OCI-LY7 (cell line): ENCODE measurements around the gene SCN1B. TPM values are rescaled to one million over a fixed set of nuclear protein-coding genes. Genes with fewer than 3 reads are reported as not detected.

ENCODE experiments used
- BruUV-seq: library from RNA; stranded (reverse); fragments of 400-500 nt; replicated peaks from 2 replicates; lab custom pipeline; 2021; lab: Mats Ljungman, UMichigan
- CTCF ChIA-PET: fragments of 300-600 bp; sonication (Branson Sonifier 250); formaldehyde crosslinking; loops from one replicate; lab custom pipeline; 2022; ENCODE audit warnings: antibody characterized with exemption; ENCODE audit not compliant: unreplicated experiment; lab: Charles Lee
- POLR2A ChIA-PET: fragments of 300-600 bp; sonication (Branson Sonifier 250); formaldehyde crosslinking; loops from one replicate; lab custom pipeline; 2022; ENCODE audit warnings: antibody characterized with exemption; lab: Charles Lee
- DNase-seq: peaks from one replicate; pipeline ENCODE4 v3.0.0-alpha.2; 2015; ENCODE audit warnings: low spot score
- H2AFZ ChIP-seq: fragments of 200-600 bp; sonication (generic), shearing (Covaris generic); 2 replicates; pipeline ENCODE4 v1.6.1; 2014; ENCODE audit warnings: mild to moderate bottlenecking, antibody characterized with exemption, low read length, moderate library complexity
- H3K27ac ChIP-seq: fragments of 200-600 bp; sonication (generic); 2 replicates; pipeline ENCODE4 v1.5.1; 2014; ENCODE audit warnings: mixed run types, low read depth, mild to moderate bottlenecking, moderate library complexity, low read length, inconsistent platforms; ENCODE audit not compliant: poor library complexity, severe bottlenecking
- H3K36me3 ChIP-seq: fragments of 200-600 bp; sonication (generic); 2 replicates; pipeline ENCODE4 v1.6.1; 2014; ENCODE audit warnings: mild to moderate bottlenecking, antibody characterized with exemption, low read length, moderate library complexity, mixed read lengths; ENCODE audit not compliant: insufficient read depth
- H3K4me1 ChIP-seq: fragments of 200-600 bp; sonication (generic); 2 replicates; pipeline ENCODE4 v1.5.1; 2014; ENCODE audit warnings: mild to moderate bottlenecking, low read length; ENCODE audit not compliant: insufficient read depth, poor library complexity, severe bottlenecking
- H3K4me2 ChIP-seq: fragments of 200-600 bp; sonication (generic); 2 replicates; pipeline ENCODE4 v1.6.1; 2014; ENCODE audit warnings: mild to moderate bottlenecking, low read length
- H3K4me3 ChIP-seq: fragments of 200-600 bp; sonication (generic); 2 replicates; pipeline ENCODE4 v1.5.1; 2014; ENCODE audit warnings: mild to moderate bottlenecking, low read depth, low read length; ENCODE audit not compliant: poor library complexity, severe bottlenecking
- H3K79me2 ChIP-seq: fragments of 200-600 bp; sonication (generic); 2 replicates; pipeline ENCODE4 v1.6.1; 2016; ENCODE audit warnings: low read depth, mild to moderate bottlenecking, low read length, moderate library complexity, mixed read lengths; ENCODE audit not compliant: insufficient read depth
- H3K9me2 ChIP-seq: fragments of 200-600 bp; sonication (generic); 2 replicates; pipeline ENCODE4 v1.6.1; 2016; ENCODE audit warnings: mild to moderate bottlenecking, low read length, mixed read lengths; ENCODE audit not compliant: insufficient read depth
- H3K9me3 ChIP-seq: fragments of 200-600 bp; sonication (generic); 2 replicates; pipeline ENCODE4 v1.6.1; 2014; ENCODE audit warnings: mild to moderate bottlenecking, mixed run types, low read length, mixed read lengths
- H4K20me1 ChIP-seq: fragments of 200-600 bp; sonication (generic); 2 replicates; pipeline ENCODE4 v1.6.1; 2014; ENCODE audit warnings: mild to moderate bottlenecking, antibody characterized with exemption, low read length, moderate library complexity, mixed read lengths; ENCODE audit not compliant: insufficient read depth
- CTCF ChIP-seq: fragments of 200-600 bp; sonication (generic); conservative IDR thresholded peaks from 2 replicates; pipeline ENCODE4 v1.5.1; 2014; ENCODE audit warnings: mild to moderate bottlenecking, antibody characterized with exemption, low read length, moderate library complexity, mixed read lengths
- EZH2phosphoT487 ChIP-seq: fragments of 200-600 bp; sonication (generic); IDR thresholded peaks from 2 replicates; pipeline ENCODE4 v1.6.1; 2018; ENCODE audit warnings: low read depth, borderline replicate concordance, mild to moderate bottlenecking, mixed run types, antibody characterized with exemption, low read length, moderate library complexity, mixed read lengths
- intact Hi-C: fragments of 100-400 bp; cut with micrococcal nuclease; formaldehyde crosslinking; loops from one replicate; pipeline ENCODE4 v1.10.0; 2022; ENCODE audit not compliant: unreplicated experiment
- total RNA-seq, 2 experiments: library from RNA; depleted of rRNA in 1 of 2; stranded (reverse); fragments of >200 nt in 1 of 2; shearing (Covaris generic) in 1 of 2; gene quantifications; 2 replicates each; pipeline ENCODE4 v1.2.3, GENCODE V29; 2014 to 2022

SCN1B gene
- total RNA-seq, 2 experiments from 2014 or later = 0.41 to 3.1 TPM

GRCh38 chr19:35088131-35088913 is 58.1 kb downstream of the SCN1B start:
- intact Hi-C loops = no loop called here
- no peak for TF ChIP-seq EZH2phosphoT487
- no peak for TF ChIP-seq CTCF
- Histone ChIP-seq H3K9me3 (no peaks in the 10 kb centered on the region), H3K79me2 (no peaks in the 10 kb centered on the region), H4K20me1 (no peaks in the 10 kb centered on the region), H3K9me2 (no peaks in the 10 kb centered on the region), H3K36me3 (no peaks in the 10 kb centered on the region), H3K4me3 (no peak overlapping the region), H3K27ac (peak overlapping the region; percentile 99), H3K4me1 (peaks cover 79% of the 10 kb centered on the region), H2AFZ (peak overlapping the region; percentile 89; the same call in 1 of the 2 replicates), H3K4me2 (peak overlapping the region; percentile 77)
- ChIA-PET CTCF (interaction anchor here (1.0 kb wide), 1 partner anchor 21 kb away, joined by 4 read pairs; no protein-coding TSS in a partner anchor), POLR2A (interaction anchor here (0.8 to 1.1 kb wide), 2 partner anchors 18 to 22 kb away, joined by 5 read pairs; no protein-coding TSS in a partner anchor)
- BruUV-seq = no TSS peak
- DNase-seq = peak; percentile 21

- BruUV-seq = no TSS peak
- ChIA-PET CTCF (interaction anchor here (0.6 to 2.7 kb wide), 4 partner anchors 20 to 34 kb away, joined by 3 to 19 read pairs (median 8); no protein-coding TSS in a partner anchor), POLR2A (interaction anchor here (0.6 to 1.6 kb wide), 4 partner anchors 9 to 241 kb away, joined by 3 to 13 read pairs (median 5); no protein-coding TSS in a partner anchor)
- no peaks in the 10 kb centered on the region for H3K36me3 ChIP-seq
- H3K9me3 ChIP-seq = no peaks in the 10 kb centered on the region
- H2AFZ ChIP-seq = peak overlapping the region; percentile 89; the same call in 1 of the 2 replicates
- no peak for DNase-seq
- intact Hi-C loops = no loop called here
- no peaks in the 10 kb centered on the region for H3K79me2 ChIP-seq
- no peak for TF ChIP-seq EZH2phosphoT487
- TF ChIP-seq CTCF = no peak
- no peak overlapping the region for H3K4me3 ChIP-seq
- H3K27ac ChIP-seq = peak overlapping the region; percentile 99
- peaks cover 67% of the 10 kb centered on the region for H3K4me1 ChIP-seq
- H3K4me2 ChIP-seq = no peak overlapping the region
- no peaks in the 10 kb centered on the region for H3K9me2 ChIP-seq
- H4K20me1 ChIP-seq = no peaks in the 10 kb centered on the region
Measured at GRCh38 chr19:35089554-35089953, 59.3 kb downstream of the SCN1B start.

Other genes with a start within 250 kb of the SCN1B start
- gene ZNF30, start 103.6 kb upstream of the SCN1B start, total RNA-seq (2014; rRNA removed; shearing (Covaris generic)) = not detected in 2 replicates
- not detected in 2 replicates for gene ZNF30, start 103.6 kb upstream of the SCN1B start, total RNA-seq (2022)
- 8.0 and 8.3 TPM in 2 replicates for gene ZNF792, start 66.2 kb upstream of the SCN1B start, total RNA-seq (2014; rRNA removed; shearing (Covaris generic))
- 9.5 TPM in 2 replicates for gene ZNF792, start 66.2 kb upstream of the SCN1B start, total RNA-seq (2022)
- gene GRAMD1A, start 30.1 kb upstream of the SCN1B start, total RNA-seq (2014; rRNA removed; shearing (Covaris generic)) = 67.9 and 84.2 TPM in 2 replicates
- 124 and 133 TPM in 2 replicates for gene GRAMD1A, start 30.1 kb upstream of the SCN1B start, total RNA-seq (2022)
- gene HPN, start 11.3 kb downstream of the SCN1B start, total RNA-seq (2014; rRNA removed; shearing (Covaris generic)) = 0.19 TPM in 1 of 2 replicates, not detected in the other
- 0.17 TPM in 1 of 2 replicates, not detected in the other for gene HPN, start 11.3 kb downstream of the SCN1B start, total RNA-seq (2022)
- 0.35 TPM in 1 of 2 replicates, not detected in the other for gene FXYD3, start 85.4 kb downstream of the SCN1B start, total RNA-seq (2014; rRNA removed; shearing (Covaris generic))
- gene FXYD3, start 85.4 kb downstream of the SCN1B start, total RNA-seq (2022) = 0.88 TPM in 1 of 2 replicates, not detected in the other
- 0.28 and 1.1 TPM in 2 replicates for gene LGI4, start 104.6 kb downstream of the SCN1B start, total RNA-seq (2014; rRNA removed; shearing (Covaris generic))
- gene LGI4, start 104.6 kb downstream of the SCN1B start, total RNA-seq (2022) = 2.7 and 5.9 TPM in 2 replicates
- gene FXYD1, start 108.4 kb downstream of the SCN1B start, total RNA-seq (2014; rRNA removed; shearing (Covaris generic)) = 0.57 and 1.8 TPM in 2 replicates
- gene FXYD1, start 108.4 kb downstream of the SCN1B start, total RNA-seq (2022) = 5.5 and 11.5 TPM in 2 replicates
- 0.50 and 1.2 TPM in 2 replicates for gene FXYD7, start 112.8 kb downstream of the SCN1B start, total RNA-seq (2014; rRNA removed; shearing (Covaris generic))
- gene FXYD7, start 112.8 kb downstream of the SCN1B start, total RNA-seq (2022) = 6.1 and 6.3 TPM in 2 replicates
- 76.8 and 82.1 TPM in 2 replicates for gene FXYD5, start 124.3 kb downstream of the SCN1B start, total RNA-seq (2014; rRNA removed; shearing (Covaris generic))
- 147 and 155 TPM in 2 replicates for gene FXYD5, start 124.3 kb downstream of the SCN1B start, total RNA-seq (2022)
- not detected in 2 replicates for gene FAM187B, start 198.3 kb downstream of the SCN1B start, total RNA-seq (2014; rRNA removed; shearing (Covaris generic))
- not detected in 2 replicates for gene FAM187B, start 198.3 kb downstream of the SCN1B start, total RNA-seq (2022)
- 15.0 and 22.9 TPM in 2 replicates for gene LSR, start 218.5 kb downstream of the SCN1B start, total RNA-seq (2014; rRNA removed; shearing (Covaris generic))
- gene LSR, start 218.5 kb downstream of the SCN1B start, total RNA-seq (2022) = 26.0 and 33.6 TPM in 2 replicates
- 100.0 and 105 TPM in 2 replicates for gene USF2, start 238.5 kb downstream of the SCN1B start, total RNA-seq (2014; rRNA removed; shearing (Covaris generic))
- gene USF2, start 238.5 kb downstream of the SCN1B start, total RNA-seq (2022) = 155 and 181 TPM in 2 replicates